GM19238 (cell line): Measurements from ENCODE around the gene PCSK7.

Experiments
- DNase-seq: peaks from one replicate; pipeline ENCODE4 v3.0.0; 2011; ENCODE audit warnings: low spot score; ENCODE audit not compliant: insufficient read length

PCSK7 gene

GRCh38 chr11:117232092-117232878 is 412 bp upstream of the PCSK7 start, which contains the start of gene RNF214:
TSS of gene RNF214 (plus strand) at chr11:117232671. CDS start at chr11:117234273, 1,602 bp downstream.
- DNase-seq, result peak; percentile 97

GRCh38 chr11:117230999-117231841 is 653 bp downstream of the PCSK7 start:
- no peak for DNase-seq

GRCh38 chr11:117230286-117230961 is 1.4 kb downstream of the PCSK7 start:
- no peak for DNase-seq

- DNase-seq, result no peak
Measured at GRCh38 chr11:117229931-117230285, 2.0 kb downstream of the PCSK7 start.

DNA sequence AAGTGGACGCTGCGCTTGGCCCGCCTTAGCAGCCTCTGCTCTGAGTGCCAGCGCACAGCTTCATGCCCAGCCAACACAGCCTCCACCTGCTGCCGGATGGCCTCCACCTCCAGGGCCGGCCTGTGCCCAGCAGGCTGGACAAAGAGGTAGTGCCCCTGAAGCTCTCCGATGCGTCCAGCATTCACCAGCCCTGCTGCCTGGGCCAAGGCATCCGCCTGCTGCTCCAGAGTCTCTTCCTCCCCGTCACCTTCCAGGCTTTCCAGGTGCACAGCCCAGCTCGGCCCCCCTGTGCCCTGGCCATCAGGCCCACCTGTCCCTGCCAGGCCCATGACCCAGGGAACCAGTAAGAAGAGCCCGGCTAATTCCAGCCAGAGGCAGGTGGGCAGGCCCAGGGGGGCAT is 2.5 kb downstream of the PCSK7 start:
- DNase-seq, result no peak

GRCh38 chr11:117228091-117228490 is 3.8 kb downstream of the PCSK7 start:
- DNase-seq, result no peak

DNA sequence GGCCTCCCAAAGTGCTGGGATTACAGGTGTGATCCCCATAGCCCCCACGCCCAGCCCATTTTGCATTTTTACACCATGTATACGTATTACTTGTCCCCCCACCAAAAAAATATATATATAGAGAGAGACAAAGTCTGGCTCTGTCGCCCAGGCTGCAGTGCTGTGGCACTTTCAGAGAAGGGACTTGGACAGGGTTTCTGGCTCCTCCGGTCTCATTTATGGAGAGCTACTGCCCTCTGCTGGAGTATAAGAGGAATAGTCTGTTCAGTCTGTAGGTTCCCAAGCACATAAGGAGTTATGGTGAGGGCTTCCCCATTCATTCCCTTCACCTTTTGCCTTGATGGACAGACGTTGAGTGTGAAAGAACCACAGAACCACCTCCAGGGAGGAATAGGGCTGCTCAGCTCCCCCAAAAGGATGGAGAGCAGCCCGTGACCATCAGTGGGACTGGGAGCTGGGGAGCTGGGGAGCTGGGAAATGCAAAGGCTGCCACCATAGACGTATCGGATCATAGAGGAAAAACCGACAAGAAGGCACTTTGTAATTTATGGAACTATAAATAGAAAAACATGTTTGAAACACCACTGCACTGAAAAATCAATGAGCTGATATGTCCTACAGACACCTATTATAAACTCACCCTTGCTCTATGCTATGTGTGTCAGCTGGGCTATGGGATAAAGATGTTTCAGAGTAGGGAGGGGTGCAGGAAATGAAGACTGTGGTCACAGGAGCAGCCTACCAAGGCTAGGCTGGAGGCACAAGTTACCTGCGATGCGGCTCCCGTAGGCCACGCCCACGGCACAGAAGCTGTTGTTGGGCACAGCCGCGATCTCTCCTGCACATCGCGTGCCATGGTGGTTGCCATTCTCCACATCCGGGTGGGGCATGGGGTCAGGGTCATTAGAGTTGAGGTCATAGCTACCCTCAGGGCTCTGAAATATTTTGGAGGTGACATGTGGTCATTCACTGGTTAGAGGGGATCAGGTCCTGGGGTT is 5.2 kb downstream of the PCSK7 start:
- peak; percentile 64 for DNase-seq

- DNase-seq, result no peak
Measured at GRCh38 chr11:117225553-117226170, 6.2 kb downstream of the PCSK7 start.

DNA sequence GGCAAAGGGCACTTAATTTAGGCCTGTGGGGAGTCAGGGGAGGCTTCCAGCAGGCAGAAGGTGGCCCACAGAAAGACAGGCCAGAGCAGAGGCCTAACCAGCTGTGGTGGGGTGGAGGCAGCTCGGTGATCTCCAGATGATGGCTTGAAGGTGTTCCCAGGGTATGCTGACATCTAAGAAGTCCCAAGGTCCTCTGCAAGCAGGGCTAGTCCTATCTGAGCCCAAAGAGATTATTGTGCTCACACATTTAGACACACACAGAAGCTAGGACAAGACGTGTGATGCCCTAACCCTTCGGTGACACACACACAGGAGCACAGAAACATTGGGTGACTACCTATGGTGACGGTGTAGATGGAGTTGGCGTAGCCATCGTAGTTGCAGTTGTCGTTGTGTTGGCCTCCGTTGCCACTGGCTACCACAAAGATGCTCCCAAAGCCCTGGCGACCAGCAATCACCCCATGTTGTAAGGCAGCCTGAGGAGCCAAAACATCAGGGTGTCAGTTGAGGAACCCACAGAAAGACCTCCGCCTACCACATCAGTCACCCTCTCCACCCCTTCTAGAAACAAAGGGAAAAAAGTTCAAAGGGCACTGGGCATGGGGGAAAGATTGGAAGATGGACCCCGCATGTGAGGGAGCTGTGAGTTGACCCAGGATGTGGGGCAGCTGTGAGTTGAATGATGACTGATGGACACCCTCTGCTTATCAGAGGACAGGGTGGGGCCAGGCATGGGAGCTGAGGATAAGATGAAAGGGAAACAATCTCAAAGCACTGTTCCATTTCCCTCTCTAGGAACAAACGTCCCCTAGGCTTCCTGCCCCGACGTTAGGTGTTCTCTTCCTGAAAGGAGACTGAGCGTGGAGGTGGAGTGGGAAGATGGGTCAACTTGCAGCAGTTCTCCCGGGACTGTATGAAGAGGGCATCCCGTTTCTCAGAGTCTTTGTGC is 7.9 kb downstream of the PCSK7 start:
- DNase-seq, result no peak

GRCh38 chr11:117222991-117223740 is 8.7 kb downstream of the PCSK7 start:
- DNase-seq, result no peak

GRCh38 chr11:117221775-117222517 is 9.9 kb downstream of the PCSK7 start:
- DNase-seq, result no peak

DNA sequence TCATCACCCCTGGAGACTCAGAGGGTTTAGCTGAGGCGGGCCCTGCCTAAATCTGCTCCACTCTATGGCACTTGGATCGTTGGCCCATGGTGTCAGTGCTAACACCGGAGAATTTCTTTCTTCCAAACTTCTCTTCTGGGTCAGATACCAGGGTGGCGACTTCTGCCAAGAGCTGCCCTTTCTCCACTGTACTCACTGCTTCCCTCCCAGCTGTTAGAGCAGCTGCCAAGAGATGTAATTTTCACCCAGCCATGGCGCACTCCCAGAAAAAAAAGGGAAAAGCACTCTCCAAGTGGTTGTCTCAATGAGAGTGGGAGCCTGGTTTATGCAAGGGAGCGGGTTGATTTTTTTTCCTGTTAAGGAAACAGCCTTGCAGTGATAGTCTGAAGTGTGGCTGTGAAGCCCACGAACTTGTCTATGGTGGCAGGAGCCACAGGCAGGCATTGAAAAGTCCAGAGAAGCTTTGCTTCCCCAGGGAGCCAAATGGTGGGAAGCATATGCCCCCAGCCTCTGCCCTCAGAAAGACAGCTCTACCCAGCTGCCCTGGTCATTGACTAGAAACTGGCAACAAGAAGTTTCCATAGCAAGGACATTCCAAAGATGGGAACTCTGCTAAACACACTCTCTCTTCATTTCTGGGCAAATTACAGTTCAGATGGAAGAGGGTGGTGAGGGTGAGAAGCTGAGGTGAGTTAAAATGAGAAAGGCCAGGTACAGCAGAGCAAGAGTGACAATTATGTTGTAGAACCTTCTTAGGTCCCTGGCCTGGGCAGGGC is 10.7 kb downstream of the PCSK7 start:
- no peak for DNase-seq

- DNase-seq, result no peak
Measured at GRCh38 chr11:117220568-117220967, 11.3 kb downstream of the PCSK7 start.

DNA sequence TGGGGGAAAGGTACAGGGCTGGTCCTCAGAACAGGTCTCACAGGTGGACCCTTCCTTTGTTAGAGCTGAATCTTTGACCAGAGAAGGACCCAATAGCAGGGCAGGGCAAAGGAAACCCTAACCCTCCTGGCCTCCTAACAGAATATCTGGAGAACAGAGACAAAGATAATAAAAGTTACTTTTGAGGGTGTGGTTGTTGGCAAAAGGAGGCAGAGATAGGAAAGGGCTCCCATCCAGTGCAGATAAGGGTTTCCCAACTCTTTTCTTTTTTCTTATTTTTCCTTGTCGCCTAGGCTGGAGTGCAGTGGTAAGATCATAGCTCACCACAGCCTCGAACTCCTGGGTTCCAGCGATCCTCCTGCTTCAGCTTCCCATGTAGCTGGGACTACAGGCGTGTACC is 11.9 kb downstream of the PCSK7 start:
- DNase-seq, result no peak

DNA sequence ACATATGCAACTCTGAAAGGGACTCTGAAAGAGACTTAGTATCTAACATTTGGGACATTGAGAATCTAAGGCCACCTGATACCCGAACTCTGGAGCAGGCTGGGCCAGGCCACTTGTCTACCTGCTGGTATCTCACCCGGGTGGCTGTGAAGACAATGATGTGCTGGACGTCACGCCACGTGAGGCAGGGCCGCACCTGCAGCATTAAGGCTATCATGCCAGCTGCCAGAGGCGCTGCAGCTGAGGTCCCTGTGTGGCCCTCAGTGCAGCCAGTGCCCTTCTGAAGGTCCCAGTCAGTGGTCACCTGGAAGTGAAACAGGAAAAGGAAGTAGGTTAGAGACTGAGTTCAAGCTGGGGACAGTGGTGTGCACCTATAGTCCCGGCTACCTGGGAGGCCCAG is 12.4 kb downstream of the PCSK7 start:
- DNase-seq, result no peak

DNA sequence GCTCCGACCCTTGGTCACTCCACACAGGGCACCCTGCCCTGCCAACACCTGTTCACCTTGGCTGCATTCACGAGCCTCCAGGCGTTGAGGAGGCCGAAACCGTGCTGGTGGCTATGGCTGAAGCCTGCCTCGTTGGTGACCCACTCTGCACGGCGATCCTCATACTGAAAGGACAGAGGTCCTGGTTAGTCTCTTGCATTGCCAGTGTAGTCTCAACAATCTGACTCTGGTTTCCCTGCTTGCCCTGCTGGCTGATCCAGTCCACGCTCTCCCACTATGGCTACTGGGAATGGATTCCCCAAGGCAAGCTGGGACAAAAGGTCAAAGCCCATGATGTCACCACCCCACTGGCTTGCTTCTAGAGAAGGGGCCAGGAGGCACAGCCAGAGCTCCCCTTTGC is 12.9 kb downstream of the PCSK7 start:
- no peak for DNase-seq
